HG02981 (cell line): Measurements from ENCODE around the gene KCNT2.
"Not testable (repeated sequence)": the region's sequence is repeated elsewhere in the genome, so short reads cannot be mapped to it uniquely, and the experiment has no call there.

ENCODE experiments used
- ATAC-seq: cut with Tn5 transposase; IDR thresholded peaks from one replicate; pipeline ENCODE4 v1.9.1; 2021; ENCODE audit warnings: mild to moderate bottlenecking, moderate library complexity; ENCODE audit not compliant: unreplicated experiment

KCNT2 gene

GRCh38 chr1:196593955-196594354, 14.3 kb downstream of the KCNT2 start:
- ATAC-seq: no peak

GRCh38 chr1:196590959-196591358, 17.3 kb downstream of the KCNT2 start:
- ATAC-seq: no peak

- ATAC-seq: no peak
These were observed 18.1 kb downstream of the KCNT2 start for GRCh38 chr1:196590012-196590708.

- ATAC-seq: no peak
These were observed 23.5 kb downstream of the KCNT2 start for GRCh38 chr1:196584696-196585095.

GRCh38 chr1:196577386-196577785, 30.9 kb downstream of the KCNT2 start:
- no peak for ATAC-seq

GRCh38 chr1:196573226-196573625, 35.0 kb downstream of the KCNT2 start:
- no peak for ATAC-seq

GRCh38 chr1:196567238-196567637, 41.0 kb downstream of the KCNT2 start:
- ATAC-seq: no peak

GRCh38 chr1:196563768-196564167, 44.5 kb downstream of the KCNT2 start:
- no peak for ATAC-seq

- no peak for ATAC-seq
These were observed 48.9 kb downstream of the KCNT2 start for GRCh38 chr1:196559314-196559713.

GRCh38 chr1:196558411-196558810, 49.8 kb downstream of the KCNT2 start:
- peak; percentile 70 for ATAC-seq

- no peak for ATAC-seq
These were observed 50.4 kb downstream of the KCNT2 start for GRCh38 chr1:196557797-196558196.

- ATAC-seq: no peak
These were observed 57.5 kb downstream of the KCNT2 start for GRCh38 chr1:196550731-196551130.

- ATAC-seq: no peak
These were observed 61.7 kb downstream of the KCNT2 start for GRCh38 chr1:196546272-196547111.

GRCh38 chr1:196545222-196545621, 63.0 kb downstream of the KCNT2 start:
- ATAC-seq: no peak

GRCh38 chr1:196544617-196545016, 63.6 kb downstream of the KCNT2 start:
- no peak for ATAC-seq

GRCh38 chr1:196543833-196544232, 64.4 kb downstream of the KCNT2 start:
- no peak for ATAC-seq

GRCh38 chr1:196538473-196538872, 69.8 kb downstream of the KCNT2 start:
- ATAC-seq: no peak

- no peak for ATAC-seq
These were observed 72.5 kb downstream of the KCNT2 start for GRCh38 chr1:196535727-196536126.

GRCh38 chr1:196531737-196532524, 76.3 kb downstream of the KCNT2 start:
- no peak for ATAC-seq

GRCh38 chr1:196527919-196528318, 80.3 kb downstream of the KCNT2 start:
- no peak for ATAC-seq

- ATAC-seq: not testable (repeated sequence)
These were observed 85.5 kb downstream of the KCNT2 start for GRCh38 chr1:196522574-196523345.
